Esophagus (tissue), 2 donors: ENCODE data around the gene UTP11. TPM values are rescaled to one million over a fixed set of nuclear protein-coding genes. Genes with fewer than 3 reads are reported as not detected.
A peak's percentile ranks its signal among the peaks of the same experiment; 100 is the strongest.

Source experiments
- H3K27ac ChIP-seq, 2 donors: one replicate each; pipeline ENCODE4 v1.5.1; 2013; ENCODE audit warnings: low read depth in 2 of 2, mild to moderate bottlenecking in 2 of 2, inconsistent platforms in 1 of 2, low read length in 1 of 2, moderate library complexity in 1 of 2
- H3K27me3 ChIP-seq, 2 donors: one replicate each; pipeline ENCODE4 v1.6.1; 2013; ENCODE audit warnings: low read length in 2 of 2, control low read depth in 1 of 2, mild to moderate bottlenecking in 1 of 2; ENCODE audit not compliant: insufficient read depth in 2 of 2, control insufficient read depth in 1 of 2
- H3K36me3 ChIP-seq, 2 donors: one replicate each; pipeline ENCODE4 v1.6.1; 2013; ENCODE audit warnings: low read length in 1 of 2; ENCODE audit not compliant: control insufficient read depth in 2 of 2, insufficient read depth in 2 of 2
- H3K4me1 ChIP-seq, 2 donors: one replicate each; pipeline ENCODE4 v1.6.1; 2013; ENCODE audit warnings: low read length in 1 of 2; ENCODE audit not compliant: control insufficient read depth in 2 of 2, insufficient read depth in 2 of 2
- H3K4me3 ChIP-seq, 2 donors: one replicate each; pipeline ENCODE4 v1.5.1; 2013; ENCODE audit warnings: low read length in 2 of 2, mild to moderate bottlenecking in 2 of 2, low read depth in 1 of 2, moderate library complexity in 1 of 2
- H3K9me3 ChIP-seq, 2 donors: one replicate each; pipeline ENCODE4 v1.6.1; 2013; ENCODE audit warnings: mild to moderate bottlenecking in 2 of 2, low read depth in 1 of 2, low read length in 1 of 2, moderate library complexity in 1 of 2; ENCODE audit not compliant: control insufficient read depth in 2 of 2, insufficient read depth in 1 of 2
- WGBS, 2 donors: extraction: QIAGEN DNeasy Blood & Tissue Kit; methylation state at CpG; one replicate each; pipeline ENCODE4 v1.1.7; 2013; 5-methylcytosine and 5-hydroxymethylcytosine counted together
- polyA plus RNA-seq, 2 donors: library from polyadenylated mRNA; stranded (reverse); fragments of 200-250 nt; gene quantifications; one replicate each; pipeline ENCODE4 v1.2.3, GENCODE V29; 2013
- donor health status: healthy with polysubstance abuse.
- donor health status: Bipolar disorder and iron deficiency.

The UTP11 gene
- polyA plus RNA-seq, 2 donors = 16.3 to 32.0 TPM

GRCh38 chr1:38055398-38055797 is 42.9 kb downstream of the UTP11 start:
- WGBS, 2 donors = 87 to 94% methylated on average over 3 of the region's 3 CpGs
- no peaks in the 10 kb centered on the region for H3K36me3 ChIP-seq

GRCh38 chr1:38055965-38056364 is 43.4 kb downstream of the UTP11 start:
- H3K4me3 ChIP-seq = no peak overlapping the region
- H3K27me3 ChIP-seq = no peaks in the 10 kb centered on the region
- H3K36me3 ChIP-seq = no peaks in the 10 kb centered on the region
- H3K27ac ChIP-seq = no peak overlapping the region
- 75 to 83% methylated on average over 4 of the region's 4 CpGs for WGBS, 2 donors
- H3K4me1 ChIP-seq = peaks cover 0 to 28% of the 10 kb centered on the region in 2 donors
- H3K9me3 ChIP-seq = no peaks in the 10 kb centered on the region

More at GRCh38 chr1:38055398-38055797, 42.9 kb downstream of the UTP11 start:
- Histone ChIP-seq H3K4me3 (no peak overlapping the region), H3K4me1 (peaks cover 0 to 27% of the 10 kb centered on the region in 2 donors), H3K27ac (no peak overlapping the region), H3K27me3 (no peaks in the 10 kb centered on the region), H3K9me3 (no peaks in the 10 kb centered on the region)

GRCh38 chr1:38059635-38060250 is 47.2 kb downstream of the UTP11 start:
- 52 to 57% methylated on average over 6 of the region's 6 CpGs for WGBS, 2 donors

GRCh38 chr1:38060498-38060897 is 48.0 kb downstream of the UTP11 start:
- no peak overlapping the region for H3K4me3 ChIP-seq
- no peaks in the 10 kb centered on the region for H3K36me3 ChIP-seq
- H3K27me3 ChIP-seq = no peaks in the 10 kb centered on the region
- no peak overlapping the region for H3K27ac ChIP-seq
- WGBS, 2 donors = 25 to 53% methylated on average over 2 of the region's 2 CpGs
- H3K4me1 ChIP-seq = peaks cover 0 to 13% of the 10 kb centered on the region in 2 donors
- H3K9me3 ChIP-seq = no peaks in the 10 kb centered on the region

More at GRCh38 chr1:38059635-38060250, 47.2 kb downstream of the UTP11 start:
- Histone ChIP-seq H3K27me3 (no peaks in the 10 kb centered on the region), H3K27ac (no peak overlapping the region), H3K4me3 (no peak overlapping the region), H3K9me3 (no peaks in the 10 kb centered on the region), H3K36me3 (no peaks in the 10 kb centered on the region), H3K4me1 (peaks cover 0 to 13% of the 10 kb centered on the region in 2 donors)

GRCh38 chr1:38061290-38061689 is 48.8 kb downstream of the UTP11 start:
- 95 to 98% methylated on average over 1 of the region's 1 CpG for WGBS, 2 donors
- Histone ChIP-seq H3K9me3 (no peaks in the 10 kb centered on the region), H3K27me3 (no peaks in the 10 kb centered on the region)

GRCh38 chr1:38061883-38062328 is 49.4 kb downstream of the UTP11 start:
- Histone ChIP-seq H3K36me3 (no peaks in the 10 kb centered on the region), H3K4me1 (peaks cover 0 to 13% of the 10 kb centered on the region in 2 donors), H3K27me3 (no peaks in the 10 kb centered on the region), H3K4me3 (no peak overlapping the region), H3K9me3 (no peaks in the 10 kb centered on the region), H3K27ac (peak overlapping the region in 1 of 2 donors; percentile 17)
- 52 to 62% methylated on average over 7 of the region's 7 CpGs for WGBS, 2 donors

More at GRCh38 chr1:38061290-38061689, 48.8 kb downstream of the UTP11 start:
- Histone ChIP-seq H3K4me3 (no peak overlapping the region), H3K4me1 (peaks cover 0 to 13% of the 10 kb centered on the region in 2 donors), H3K27ac (no peak overlapping the region), H3K36me3 (no peaks in the 10 kb centered on the region)

GRCh38 chr1:38062361-38063288 is 50.1 kb downstream of the UTP11 start:
- WGBS, 2 donors = 79 to 82% methylated on average over 6 of the region's 6 CpGs
- H3K27me3 ChIP-seq = no peaks in the 10 kb centered on the region
- no peaks in the 10 kb centered on the region for H3K36me3 ChIP-seq
- peaks cover 0 to 13% of the 10 kb centered on the region in 2 donors for H3K4me1 ChIP-seq
- H3K4me3 ChIP-seq = no peak overlapping the region
- H3K27ac ChIP-seq = no peak overlapping the region
- H3K9me3 ChIP-seq = no peaks in the 10 kb centered on the region

- no peak overlapping the region for H3K4me3 ChIP-seq
- WGBS, 2 donors = 66 to 89% methylated on average over 5 of the region's 5 CpGs
- H3K27ac ChIP-seq = no peak overlapping the region
- H3K4me1 ChIP-seq = peaks cover 2 to 13% of the 10 kb centered on the region in 2 donors
- H3K36me3 ChIP-seq = no peaks in the 10 kb centered on the region
- no peaks in the 10 kb centered on the region for H3K9me3 ChIP-seq
- no peaks in the 10 kb centered on the region for H3K27me3 ChIP-seq
Measured at GRCh38 chr1:38063616-38064015, 51.1 kb downstream of the UTP11 start.

GRCh38 chr1:38064197-38064903 is 51.8 kb downstream of the UTP11 start:
- peaks cover 2 to 13% of the 10 kb centered on the region in 2 donors for H3K4me1 ChIP-seq
- no peak overlapping the region for H3K27ac ChIP-seq
- H3K4me3 ChIP-seq = no peak overlapping the region
- no peaks in the 10 kb centered on the region for H3K27me3 ChIP-seq
- no peaks in the 10 kb centered on the region for H3K9me3 ChIP-seq
- WGBS, 2 donors = 47 to 56% methylated on average over 11 of the region's 11 CpGs
- H3K36me3 ChIP-seq = no peaks in the 10 kb centered on the region
